Globus pallidus (tissue), 1 donor: ENCODE measurements around the gene SCOC.
"Not testable (repeated sequence)": the region's sequence is repeated elsewhere in the genome, so short reads cannot be mapped to it uniquely, and the experiment has no call there.

ENCODE experiments used
- DNase-seq: peaks from one replicate; pipeline ENCODE4 v3.0.0-alpha.2; 2015; ENCODE audit warnings: low spot score

The SCOC gene

DNA sequence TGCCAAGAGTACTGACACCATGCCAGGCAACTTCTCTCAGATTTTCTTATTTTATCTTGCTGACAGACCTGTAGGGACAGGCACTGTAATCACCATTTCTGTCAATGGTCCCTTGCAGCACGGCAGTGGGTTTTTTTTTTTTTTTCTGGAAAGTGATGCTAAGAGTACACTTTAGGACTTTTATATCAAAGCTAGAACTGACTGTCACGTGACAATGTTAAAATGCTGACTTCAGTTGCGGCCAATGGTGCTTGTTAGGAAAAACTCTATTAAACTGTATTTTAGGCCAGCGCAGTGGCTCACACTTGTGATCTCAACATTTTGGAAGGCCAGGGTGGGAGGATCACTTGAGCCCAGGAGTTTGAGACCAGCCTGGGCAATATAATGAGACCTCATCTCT lies 12.3 kb upstream of the SCOC start:
- DNase-seq = no peak

DNA sequence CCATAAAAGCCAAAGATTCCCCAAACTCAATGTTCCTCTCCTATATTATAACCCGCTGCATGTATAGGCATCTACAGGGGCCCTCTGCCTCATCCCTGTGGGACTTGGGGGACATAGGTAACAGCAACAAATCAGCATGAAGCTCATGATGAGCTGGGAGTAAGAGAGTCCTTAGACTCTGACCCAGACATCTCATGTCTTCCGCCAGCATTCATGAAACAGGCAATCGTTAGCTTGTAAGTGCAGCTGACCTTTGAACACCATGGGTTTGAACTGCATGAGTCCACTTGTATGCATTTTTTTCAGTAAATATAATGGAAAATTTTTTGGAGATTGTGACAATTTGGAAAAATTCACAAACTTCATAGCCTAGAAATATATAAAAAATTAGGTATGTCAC lies 10.4 kb upstream of the SCOC start:
- DNase-seq = no peak

DNA sequence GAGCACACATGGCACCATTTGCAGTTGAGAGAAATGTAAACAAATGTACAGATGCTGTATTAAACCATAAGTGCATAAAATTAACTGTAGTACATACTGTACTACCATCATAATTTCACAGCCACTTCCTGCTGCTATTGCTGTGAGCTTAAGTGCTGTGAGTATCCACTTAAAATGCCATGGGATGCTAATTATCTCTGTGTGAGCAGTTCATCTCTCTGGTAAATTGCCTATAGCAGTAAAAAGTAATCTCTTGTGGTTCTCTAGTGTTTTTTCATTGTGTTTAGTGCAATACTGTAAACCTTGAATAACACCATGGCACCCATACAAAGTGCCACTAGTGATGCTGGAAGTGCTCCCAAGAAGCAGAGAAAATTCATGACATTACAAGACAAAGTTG lies 9.9 kb upstream of the SCOC start:
- no peak for DNase-seq

DNA sequence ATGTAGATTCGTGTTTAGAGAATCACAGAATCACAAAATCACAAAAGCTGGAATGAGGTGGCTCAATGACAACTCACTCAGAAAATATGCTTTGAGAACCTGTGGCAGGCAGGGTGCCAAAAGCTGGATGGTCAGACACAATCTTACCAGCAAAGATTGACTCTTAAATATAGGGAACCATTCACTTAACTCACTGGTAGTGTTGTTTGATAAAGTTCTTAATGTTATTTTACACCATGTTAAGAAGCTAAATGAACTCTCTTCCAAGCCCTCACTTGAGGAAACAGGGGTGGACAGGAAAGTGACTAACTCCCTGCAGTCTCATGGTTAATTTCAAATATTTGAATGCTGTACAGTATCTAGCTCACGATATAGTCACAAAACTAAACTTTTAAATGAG lies 5.7 kb upstream of the SCOC start:
- DNase-seq = no peak

DNA sequence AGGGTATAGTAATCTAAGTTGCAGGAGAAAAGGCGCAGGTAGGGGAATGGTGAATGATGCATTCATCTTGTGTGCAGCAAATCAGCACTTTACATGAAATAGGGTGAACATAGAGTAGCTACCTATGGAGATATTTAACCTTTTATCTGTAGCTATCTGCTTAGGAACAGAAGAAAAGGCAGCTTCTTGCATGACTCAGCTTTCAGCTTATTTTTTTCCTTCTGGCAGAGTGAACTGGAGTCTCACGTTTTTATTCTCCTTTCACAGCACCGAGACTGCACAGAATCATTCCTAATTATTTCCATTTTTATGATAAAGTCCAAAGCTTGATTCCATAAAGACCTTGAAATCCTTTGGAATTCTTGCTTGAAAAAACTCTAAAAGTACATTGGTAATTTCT lies 4.8 kb upstream of the SCOC start:
- no peak for DNase-seq

DNA sequence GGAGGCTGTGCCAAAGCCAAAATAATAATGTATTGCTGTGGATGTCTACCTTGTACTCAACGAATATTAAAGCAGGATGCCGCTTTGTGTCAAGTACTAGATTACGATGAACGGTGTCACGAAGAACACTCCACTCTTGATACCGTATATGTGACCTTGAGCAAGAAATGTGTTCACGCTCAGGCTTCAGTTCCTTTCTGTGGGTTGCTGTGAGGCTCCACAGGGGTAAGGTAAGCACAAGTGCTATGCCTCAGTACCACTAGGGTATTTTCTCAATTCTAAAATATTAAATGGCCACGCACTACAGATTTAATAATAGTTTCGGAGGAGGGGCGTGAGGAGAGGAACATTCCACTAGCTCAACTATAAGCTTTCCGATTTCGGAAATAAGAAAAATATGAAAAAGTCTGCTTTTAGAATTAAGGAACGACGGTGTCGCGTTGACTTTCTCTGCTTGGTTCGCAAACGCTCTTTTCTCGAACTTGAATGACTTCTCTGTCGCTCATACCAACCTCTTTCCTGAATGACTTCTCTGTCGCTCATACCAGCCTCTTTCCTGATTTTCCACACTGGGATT lies 607 bp upstream of the SCOC start:
- DNase-seq = no peak

DNA sequence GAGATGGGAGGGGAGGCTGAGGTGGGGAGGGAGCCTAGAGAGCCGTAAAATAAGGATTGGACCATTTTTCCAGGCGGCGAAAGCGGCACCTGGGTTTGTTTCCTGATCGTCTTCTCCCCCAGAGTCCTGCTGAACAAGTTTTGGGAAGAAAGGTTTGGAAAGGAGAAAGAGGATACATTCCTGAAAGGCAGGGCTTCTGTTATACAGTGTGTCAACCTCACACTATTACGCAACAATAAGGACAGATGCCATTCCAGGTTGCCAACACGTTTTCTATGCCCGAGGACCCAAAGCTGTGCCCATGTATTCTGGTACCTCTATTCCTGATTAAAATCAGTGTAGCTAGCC lies 658 bp downstream of the SCOC start:
- no peak for DNase-seq

DNA sequence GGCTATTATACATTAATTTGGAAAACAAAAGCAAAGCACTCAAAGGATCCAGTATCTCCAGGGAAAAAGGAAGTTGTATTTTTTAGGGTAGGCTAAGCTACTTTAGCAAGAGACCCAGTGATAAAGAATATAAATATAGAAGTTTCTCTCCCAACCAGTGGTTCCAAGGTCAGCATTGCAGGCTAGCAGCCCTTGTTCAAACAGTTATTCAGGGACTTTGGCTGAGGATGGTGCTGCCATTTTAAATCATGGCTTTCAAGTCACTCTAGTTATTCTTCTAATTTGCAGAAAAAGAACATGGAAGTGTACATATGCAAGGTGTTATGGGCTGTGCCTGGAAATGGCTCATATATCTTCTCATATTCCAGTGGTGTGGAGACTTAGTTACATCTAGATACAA lies 9.3 kb downstream of the SCOC start:
- no peak for DNase-seq

DNA sequence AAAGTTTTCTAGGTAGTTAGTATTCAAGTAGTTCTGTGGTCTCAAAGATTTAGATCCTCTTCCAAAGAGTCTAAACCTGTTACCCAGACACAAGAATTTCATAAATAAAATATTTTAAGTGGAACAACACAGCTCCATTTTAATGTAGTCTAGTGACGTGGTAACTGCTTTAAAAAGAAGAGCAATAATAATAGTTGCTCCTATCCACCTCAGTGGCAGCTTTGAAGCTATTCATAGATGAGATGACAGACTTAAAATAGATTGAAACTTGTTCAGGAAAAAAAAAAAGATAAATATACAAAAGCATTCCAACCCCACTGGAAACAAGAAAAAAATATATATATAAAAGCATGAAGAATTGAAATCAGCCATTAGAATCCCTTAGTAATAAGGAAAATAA lies 14.6 kb downstream of the SCOC start:
- DNase-seq = no peak

DNA sequence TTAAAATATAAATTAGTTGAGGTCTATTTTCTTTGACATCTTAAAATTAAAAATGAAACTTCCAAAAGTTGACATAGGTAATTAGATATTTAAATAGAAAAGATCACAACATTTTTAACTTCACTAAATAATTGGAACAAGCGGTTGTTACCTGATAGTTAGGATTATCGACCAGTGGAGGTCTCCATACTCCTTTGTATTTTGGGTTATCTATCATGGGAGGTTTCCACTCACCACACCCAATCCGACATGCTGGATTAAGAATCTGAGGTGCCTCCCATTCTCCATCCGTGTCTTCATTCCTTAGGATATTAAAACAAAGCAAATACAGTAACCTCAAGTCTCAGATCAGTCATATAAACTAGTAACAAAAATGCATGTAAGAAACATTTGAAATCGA lies 22.2 kb downstream of the SCOC start:
- no peak for DNase-seq

DNA sequence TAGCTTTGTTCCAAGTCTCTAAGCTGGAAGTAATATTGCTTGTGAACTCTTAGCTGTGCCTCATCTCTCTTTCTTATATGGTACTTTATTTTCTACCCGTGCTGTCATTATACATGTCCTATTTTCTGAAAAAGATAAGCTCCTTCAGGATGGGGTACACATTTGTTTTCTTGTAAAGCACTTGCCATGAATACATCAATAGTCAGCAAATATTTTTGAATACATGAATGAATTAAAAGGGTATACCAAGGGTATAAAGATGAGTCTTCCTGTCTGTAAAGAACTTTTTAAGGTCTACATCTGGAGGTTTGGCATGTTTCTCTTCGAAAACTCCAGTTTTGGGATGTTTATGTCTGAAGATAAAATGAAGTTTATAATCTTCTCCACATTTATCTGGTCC lies 26.7 kb downstream of the SCOC start:
- DNase-seq = no peak

DNA sequence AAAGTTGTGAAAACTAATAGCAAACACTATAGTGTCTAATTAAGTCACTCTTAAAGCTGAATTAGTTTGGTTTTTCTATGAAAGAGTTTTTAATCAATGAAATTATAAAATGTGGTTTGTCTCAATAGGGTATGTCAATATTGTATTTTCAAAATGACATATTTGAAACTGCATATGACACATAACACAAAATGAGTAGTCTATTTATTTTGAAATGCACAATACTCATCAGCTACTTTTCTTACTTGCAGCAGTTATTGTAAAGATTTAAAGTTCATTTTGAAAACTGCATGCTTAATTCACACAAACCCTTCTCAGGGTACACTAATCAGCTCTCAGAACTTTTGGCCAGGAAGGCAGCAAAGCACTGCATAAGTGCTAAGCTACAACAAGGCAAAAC lies 32.8 kb downstream of the SCOC start:
- no peak for DNase-seq

DNA sequence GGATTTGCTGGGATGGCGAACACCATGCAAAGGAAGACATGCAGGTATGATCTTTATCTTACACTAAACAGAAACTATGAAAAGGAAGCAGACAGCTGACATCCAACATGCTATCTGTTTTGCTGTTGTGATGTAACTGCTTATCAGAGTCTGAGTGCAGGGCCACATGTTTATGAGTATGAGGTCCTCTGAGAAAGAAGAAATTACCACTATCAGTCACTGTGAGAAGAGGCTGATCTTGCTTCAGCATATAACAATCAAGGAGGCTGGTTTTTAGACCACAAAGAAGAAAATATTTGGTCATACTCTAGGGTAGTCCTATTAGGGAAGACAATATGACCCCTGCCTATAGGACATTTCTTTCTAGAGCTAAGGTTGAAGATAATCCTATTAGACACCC lies 35.5 kb downstream of the SCOC start:
- no peak for DNase-seq

DNA sequence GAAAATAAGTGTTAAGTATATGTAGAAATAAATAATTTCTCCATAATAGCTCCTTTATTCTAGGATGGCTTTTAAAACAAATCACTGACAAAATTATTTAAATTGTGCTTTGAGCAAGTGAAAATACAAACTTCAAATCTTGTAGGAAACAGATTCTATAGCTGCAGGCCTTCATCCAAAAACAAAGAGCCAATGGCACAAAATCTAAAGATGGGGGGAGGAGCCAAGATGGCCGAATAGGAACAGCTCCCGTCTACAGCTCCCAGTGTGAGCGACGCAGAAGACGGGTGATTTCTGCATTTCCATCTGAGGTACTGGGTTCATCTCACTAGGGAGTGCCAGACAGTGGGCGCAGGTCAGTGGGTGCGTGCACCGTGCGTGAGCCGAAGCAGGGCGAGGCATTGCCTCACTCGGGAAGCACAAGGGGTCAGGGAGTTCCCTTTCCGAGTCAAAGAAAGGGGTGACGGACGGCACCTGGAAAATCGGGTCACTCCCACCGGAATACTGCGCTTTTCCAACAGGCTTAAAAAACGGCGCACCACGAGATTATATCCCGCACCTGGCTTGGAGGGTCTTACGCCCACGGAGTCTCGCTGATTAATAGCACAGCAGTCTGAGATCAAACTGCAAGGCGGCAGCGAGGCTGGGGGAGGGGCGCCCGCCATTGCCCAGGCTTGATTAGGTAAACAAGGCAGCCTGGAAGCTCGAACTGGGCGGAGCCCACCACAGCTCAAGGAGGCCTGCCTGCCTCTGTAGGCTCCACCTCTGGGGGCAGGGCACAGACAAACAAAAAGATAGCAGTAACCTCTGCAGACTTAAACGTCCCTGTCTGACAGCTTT lies 39.9 kb downstream of the SCOC start:
- DNase-seq = not testable (repeated sequence)

DNA sequence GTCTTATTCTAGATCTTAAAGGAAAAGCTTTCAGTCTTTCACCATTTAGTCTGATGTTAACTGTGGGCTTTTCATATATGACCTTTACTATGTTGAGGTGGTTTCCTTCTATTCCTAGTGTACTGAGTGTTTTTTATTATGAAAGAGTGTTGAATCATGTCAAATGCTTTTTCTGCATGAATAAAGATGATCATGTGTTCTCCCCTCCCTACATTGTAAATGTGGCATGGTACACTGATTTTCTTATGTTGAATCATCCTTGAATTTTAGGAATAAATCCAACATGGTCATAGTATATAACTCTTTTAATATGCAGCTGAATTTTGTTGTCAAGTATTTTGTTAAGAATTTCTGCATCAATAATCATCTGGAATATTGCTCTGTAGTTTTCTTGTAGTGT lies 49.7 kb downstream of the SCOC start:
- DNase-seq = no peak

DNA sequence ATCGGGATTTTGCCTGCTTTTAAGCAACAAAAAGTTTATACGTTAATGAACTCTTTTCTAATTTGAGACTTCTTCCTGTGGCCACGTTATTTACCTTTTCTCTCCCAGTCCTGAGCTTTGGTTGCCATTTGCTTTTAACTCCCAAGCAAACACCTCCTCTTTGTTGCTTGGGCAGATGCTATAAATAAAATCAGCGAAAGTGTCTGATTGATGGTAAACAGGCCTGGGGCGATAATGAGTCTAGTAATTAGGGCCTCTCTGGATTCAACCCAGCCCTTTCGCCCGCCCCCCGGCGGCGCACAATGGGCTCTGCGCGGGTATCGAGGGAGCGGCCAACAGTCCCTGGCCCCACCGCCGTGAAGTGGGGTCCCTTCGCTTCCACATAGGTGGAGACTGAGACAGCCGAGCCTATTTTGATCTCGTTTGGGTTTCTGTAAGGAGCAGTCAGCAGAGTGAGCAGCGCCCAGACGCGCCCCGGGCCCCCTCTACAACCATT lies 53.2 kb downstream of the SCOC start:
- no peak for DNase-seq

DNA sequence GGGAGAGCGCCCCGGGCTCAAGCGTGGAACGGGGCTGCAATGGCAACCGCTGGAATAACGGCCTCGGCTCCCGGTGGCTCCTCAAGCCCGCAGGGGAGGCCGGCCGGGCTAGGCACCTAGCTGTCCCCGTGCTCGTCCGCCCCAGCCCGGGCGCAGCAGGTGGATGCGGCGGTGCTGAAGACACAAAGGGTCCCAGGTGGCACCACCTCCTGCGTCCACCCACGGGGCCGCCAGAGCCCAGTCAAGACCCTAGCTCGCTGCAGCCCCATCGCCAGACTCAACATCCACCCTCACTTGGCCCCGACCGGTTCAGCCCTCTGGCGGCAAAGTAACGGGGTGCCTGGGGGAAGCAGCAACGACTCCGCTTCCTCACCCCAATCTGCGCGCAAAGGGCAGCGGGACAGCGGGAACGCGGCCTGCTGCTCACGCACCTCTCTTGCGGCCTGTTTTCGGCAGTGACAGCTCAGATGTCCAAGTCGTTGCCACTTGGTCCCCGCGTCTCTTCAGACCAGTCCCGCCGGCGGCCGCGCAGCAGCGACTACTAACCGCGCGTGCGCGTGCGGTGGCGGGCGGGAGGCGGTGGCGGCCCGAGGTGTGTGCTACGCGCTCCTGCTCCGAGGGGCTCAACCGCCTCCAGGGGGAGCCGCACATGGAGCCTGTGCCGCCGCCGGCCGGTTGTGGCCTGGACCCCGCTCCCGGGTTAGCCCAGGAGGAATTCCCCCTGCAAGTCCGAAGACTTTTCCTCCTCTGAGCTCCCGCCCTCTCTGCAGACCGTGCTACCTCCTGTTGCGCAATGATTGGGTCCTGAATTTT lies 53.9 kb downstream of the SCOC start, which contains the start of gene CLGN:
Gene CLGN (minus strand): TSS at position 543 of the 813 bp plus-strand sequence. CDS start 14,570 bp downstream, outside the sequence.
- peak; percentile 37 for DNase-seq

DNA sequence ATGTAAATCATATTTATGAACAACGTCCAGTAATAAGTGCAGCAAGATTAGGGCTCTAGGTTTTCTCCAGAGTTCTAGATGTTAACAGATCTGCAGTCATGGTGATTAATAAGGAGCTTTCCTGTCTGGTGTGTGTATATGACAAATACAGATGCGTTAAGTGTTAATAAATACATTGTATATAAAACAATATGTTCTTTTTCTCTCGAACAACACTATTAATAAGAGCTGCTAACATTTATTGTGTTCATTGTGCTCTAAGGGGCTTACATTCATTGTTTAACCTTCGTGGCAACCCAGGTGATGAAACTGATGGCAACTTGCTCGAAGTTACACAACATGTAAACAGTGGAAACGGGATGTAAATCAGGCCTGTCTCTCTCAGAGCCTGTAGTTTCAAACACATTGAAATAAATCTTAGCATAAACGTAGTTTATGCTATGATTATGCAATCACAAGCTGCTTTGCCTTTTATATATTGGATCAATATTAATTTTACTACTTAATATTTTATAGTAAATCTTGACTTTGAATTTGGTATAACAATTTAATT lies 54.5 kb downstream of the SCOC start:
- DNase-seq = no peak
